Right hindlimb (tissue), 1 donor: ENCODE measurements around the gene DUOXA2.
"Not testable (repeated sequence)": the region's sequence is repeated elsewhere in the genome, so short reads cannot be mapped to it uniquely, and the experiment has no call there.

Experiments
- DNase-seq: peaks from one replicate; pipeline ENCODE4 v3.0.0-alpha.2; 2018

The DUOXA2 gene

GRCh38 chr15:45117308-45118130, 3.4 kb downstream of the DUOXA2 start:
- DNase-seq: no peak

DNA sequence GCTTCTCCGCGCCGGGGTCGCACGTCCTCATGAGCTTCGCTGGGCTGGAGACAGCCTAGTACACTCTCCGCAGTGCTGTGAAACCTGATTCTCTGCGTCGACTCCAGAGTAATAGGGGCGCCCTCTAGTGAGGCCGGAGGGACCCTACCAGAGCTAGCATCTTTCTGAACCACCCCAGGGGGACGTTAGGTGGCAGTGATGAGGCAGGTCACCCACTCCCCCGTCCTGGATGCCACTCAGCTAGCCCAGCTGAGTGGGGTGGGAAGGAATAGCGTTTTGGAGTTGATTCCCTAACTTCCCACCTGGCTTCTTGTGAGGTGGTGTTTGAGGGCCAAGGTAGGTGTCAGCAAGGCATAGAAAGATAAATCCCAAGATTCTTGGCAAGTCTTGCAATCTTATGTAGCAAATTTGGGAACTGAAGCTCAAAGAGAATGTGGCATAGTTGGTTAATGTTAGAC, 4.0 kb downstream of the DUOXA2 start:
- peak; percentile 93 for DNase-seq

DNA sequence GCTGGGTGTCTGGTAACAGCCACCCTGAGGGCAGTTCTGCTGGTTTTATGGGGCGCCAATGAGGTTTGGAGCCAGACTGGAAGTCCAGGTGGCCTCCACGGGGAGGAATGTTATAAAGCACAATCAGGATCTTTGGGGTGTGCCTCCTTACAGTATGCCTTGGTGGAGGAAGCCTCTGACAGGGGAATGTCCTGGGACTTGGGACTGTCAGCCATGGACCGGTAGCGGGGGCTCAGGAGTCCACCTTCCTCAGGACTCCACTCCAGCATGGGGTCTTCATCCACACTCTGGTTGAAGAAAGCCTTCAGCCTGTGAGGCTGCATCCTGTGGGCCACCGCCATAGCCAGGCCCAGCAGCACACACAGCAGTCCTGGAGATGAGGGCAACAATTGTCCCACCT, 4.9 kb downstream of the DUOXA2 start:
- no peak for DNase-seq

GRCh38 chr15:45120081-45120972, 6.2 kb downstream of the DUOXA2 start:
- DNase-seq: no peak

GRCh38 chr15:45121020-45121419, 6.9 kb downstream of the DUOXA2 start:
- DNase-seq: no peak

GRCh38 chr15:45121706-45122417, 7.7 kb downstream of the DUOXA2 start:
- DNase-seq: no peak

DNA sequence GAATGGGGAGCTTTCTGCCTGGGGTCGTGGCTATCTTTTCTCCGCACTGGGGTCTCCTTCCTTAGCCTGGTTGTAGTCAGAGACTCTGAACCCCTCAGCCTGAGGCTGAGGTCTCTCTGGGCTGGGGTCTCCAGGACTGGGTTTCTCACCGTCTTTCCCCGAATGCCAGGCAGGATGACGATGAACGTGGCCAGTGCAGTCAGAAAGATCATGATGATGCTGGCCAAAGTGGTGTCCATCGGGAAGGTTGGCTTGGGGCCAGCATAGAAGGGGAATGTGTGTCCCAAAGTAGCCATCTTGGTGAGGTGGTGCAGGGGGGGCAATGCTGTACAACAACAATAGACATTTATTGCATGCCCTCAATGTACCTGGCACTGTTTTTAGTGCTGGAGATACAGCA, 8.6 kb downstream of the DUOXA2 start:
- DNase-seq: no peak

DNA sequence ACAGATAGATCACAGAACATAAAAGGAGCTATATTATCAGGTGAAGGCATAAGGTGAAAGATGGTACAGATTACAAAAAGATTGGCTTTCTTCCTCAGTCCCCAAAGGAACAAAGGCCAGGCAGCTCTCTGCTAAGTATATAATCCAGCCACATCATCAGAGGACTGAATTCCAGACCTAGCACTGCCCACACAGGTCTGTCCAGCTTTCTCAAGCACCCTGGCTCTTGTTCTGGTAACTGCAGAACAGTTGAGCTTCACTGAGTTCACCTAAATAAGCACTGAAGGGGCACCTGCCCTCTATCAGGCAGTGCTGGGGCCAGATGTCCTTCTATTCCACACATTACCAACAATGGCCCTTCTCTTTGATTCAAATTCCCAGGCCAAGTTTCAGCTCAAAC, 9.3 kb downstream of the DUOXA2 start:
- no peak for DNase-seq

GRCh38 chr15:45126535-45127158, 12.5 kb downstream of the DUOXA2 start:
- no peak for DNase-seq

- DNase-seq: no peak
These were observed 15.0 kb downstream of the DUOXA2 start for GRCh38 chr15:45128971-45129639.

GRCh38 chr15:45129651-45130129, 15.6 kb downstream of the DUOXA2 start, which contains the start of the genes DUOX1 and DUOXA1:
Gene DUOX1 (plus strand): TSS chr15:45129994. CDS start chr15:45131967, 1,973 bp downstream.
Gene DUOXA1 (minus strand): TSS chr15:45129879. CDS start chr15:45123014, 6,865 bp downstream.
- DNase-seq: no peak

GRCh38 chr15:45130291-45131000, 16.3 kb downstream of the DUOXA2 start:
- DNase-seq: no peak

- DNase-seq: no peak
These were observed 17.4 kb downstream of the DUOXA2 start for GRCh38 chr15:45131510-45131909.

DNA sequence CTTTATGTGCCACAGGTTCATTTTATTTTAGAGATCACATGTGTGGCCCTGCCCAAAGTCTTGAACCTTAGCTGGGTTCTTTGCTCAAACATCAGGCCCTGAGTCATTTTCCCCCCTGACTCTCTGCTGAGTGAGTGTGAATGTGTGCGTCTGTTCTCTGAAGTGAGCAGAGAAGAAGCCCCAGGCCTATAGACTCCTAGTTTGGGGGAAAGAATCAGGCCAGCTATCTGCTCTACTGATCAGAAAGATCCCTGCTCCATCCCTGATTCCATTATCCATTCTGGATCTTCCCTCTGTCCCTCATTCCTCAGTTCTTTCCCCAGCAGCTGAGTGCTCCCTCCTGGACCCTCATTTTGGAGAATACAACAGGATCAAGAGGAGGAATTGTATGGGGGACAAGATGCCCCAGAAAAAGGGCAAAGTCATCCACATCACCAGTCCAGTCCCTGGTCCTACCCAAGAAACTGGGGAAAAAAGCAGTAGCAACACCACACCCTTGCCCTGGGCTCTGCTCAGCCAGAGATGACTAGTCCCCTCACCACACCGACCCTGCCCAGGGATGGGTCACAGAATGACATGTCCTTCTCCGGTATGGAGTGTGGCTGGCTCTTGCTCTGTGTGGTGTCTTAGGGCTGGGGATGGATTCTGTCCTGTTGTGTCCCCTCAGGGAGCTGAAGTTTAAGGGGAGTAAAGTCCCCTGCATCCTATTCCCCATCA, 18.9 kb downstream of the DUOXA2 start:
- no peak for DNase-seq

GRCh38 chr15:45133561-45133920, 19.4 kb downstream of the DUOXA2 start:
- DNase-seq: no peak

- DNase-seq: no peak
These were observed 19.9 kb downstream of the DUOXA2 start for GRCh38 chr15:45134046-45134445.

GRCh38 chr15:45134682-45135604, 20.8 kb downstream of the DUOXA2 start:
- no peak for DNase-seq

DNA sequence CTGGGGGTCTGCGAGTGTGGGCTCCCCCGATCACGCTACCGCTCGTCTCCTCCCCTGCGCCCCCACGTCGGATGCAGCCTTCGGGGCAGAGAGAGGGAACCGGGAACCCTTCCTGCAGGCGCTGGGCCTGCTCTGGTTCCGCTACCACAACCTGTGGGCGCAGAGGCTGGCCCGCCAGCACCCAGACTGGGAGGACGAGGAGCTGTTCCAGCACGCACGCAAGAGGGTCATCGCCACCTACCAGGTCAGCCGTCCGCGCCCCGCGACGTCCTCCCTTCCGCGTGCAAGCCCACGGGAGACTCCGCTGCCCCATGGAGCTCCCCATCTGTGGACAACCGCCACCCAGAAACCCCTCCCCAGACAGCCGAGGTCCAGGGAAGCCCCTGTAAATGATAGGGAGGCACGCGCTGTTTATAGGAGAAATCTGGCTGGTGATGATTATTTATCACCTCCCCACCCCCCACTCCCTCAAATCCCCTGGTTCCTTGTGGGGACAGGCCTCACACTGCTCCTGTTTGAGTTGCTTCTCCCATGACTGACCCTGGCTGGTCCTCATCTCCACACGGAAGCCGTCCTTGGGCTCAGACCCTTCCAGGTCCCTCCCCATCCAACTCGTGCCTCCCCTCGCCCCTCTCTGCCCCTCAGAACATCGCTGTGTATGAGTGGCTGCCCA, 21.7 kb downstream of the DUOXA2 start:
- not testable (repeated sequence) for DNase-seq

- DNase-seq: no peak
These were observed 22.2 kb downstream of the DUOXA2 start for GRCh38 chr15:45136378-45136764.
